HG03175 (cell line): Measurements from ENCODE around the gene AFF1.

Experiments used
- ATAC-seq: cut with Tn5 transposase; IDR thresholded peaks from one replicate; pipeline ENCODE4 v1.9.1; 2021; ENCODE audit warnings: mild to moderate bottlenecking, moderate library complexity; ENCODE audit not compliant: unreplicated experiment

AFF1 gene

DNA sequence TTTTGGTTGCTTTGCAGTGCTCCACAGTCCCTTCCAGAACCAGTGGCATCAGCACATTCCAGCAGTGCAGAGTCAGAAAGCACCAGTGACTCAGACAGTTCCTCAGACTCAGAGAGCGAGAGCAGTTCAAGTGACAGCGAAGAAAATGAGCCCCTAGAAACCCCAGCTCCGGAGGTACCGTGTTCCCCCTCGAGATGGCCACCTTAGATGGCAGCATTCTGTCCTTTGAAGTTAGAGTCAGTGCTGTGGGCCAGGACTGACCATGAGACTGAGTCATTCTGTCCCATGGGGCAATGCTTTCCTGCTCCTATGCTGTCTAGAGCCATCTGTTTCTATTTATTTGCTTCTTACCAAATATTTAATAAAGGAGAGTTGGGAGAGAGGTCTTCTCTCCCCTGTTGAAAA is 173.3 kb downstream of the AFF1 start:
- ATAC-seq: no peak

DNA sequence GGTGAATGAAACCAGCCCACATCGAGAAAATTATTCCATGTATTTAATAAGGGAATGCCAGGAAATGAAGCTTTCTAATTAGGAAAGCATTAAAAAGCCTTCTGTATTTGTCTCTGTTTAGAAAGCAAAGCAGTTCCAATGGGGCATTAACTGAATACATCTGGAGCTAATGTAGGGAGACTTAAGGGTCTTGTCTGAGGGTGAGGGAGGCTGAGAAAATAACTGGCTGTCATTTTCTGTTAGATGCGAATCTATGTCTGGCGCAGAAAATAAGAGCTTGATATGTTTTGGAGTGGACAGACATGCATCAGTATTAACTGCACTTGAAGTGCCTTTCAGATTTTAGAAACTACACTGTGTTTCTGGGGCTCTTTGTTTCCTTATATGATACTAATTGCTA is 174.3 kb downstream of the AFF1 start:
- no peak for ATAC-seq

DNA sequence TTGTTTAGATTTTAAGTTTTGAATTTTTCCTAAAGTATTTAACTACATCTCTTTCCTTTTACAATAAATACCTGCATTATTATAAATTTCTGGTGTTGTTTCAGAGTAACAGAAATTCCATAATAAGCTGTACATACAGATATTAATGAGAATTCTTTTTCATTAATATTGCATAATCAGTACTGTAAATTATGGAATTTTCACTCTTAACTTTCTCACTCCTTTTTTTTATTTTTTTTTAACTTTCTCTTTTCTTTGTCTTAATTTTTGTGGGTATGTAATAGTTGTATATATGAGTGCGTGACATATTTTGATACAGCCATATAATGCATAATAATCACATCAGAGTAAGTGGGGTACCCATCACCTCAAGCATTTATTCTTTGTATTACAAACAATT is 175.1 kb downstream of the AFF1 start:
- ATAC-seq: no peak

DNA sequence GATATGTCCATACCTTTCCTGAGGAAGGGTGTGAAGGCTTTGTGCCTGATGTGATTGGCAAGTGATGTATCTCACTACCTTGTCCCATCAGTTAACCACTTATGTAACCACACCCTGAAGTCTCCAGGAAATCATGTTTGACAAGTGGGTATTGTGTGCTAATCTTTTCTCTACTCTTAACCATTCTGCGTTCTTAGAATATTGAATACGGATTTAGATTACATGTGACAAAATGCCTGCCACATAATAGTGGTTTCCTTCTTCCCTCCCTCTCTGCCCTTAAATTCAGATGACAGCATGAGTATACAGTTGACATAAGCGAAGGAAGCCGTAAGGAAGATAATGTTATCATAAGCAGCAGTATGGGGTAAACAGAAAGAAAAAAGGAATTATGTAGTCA is 177.3 kb downstream of the AFF1 start:
- ATAC-seq: no peak

DNA sequence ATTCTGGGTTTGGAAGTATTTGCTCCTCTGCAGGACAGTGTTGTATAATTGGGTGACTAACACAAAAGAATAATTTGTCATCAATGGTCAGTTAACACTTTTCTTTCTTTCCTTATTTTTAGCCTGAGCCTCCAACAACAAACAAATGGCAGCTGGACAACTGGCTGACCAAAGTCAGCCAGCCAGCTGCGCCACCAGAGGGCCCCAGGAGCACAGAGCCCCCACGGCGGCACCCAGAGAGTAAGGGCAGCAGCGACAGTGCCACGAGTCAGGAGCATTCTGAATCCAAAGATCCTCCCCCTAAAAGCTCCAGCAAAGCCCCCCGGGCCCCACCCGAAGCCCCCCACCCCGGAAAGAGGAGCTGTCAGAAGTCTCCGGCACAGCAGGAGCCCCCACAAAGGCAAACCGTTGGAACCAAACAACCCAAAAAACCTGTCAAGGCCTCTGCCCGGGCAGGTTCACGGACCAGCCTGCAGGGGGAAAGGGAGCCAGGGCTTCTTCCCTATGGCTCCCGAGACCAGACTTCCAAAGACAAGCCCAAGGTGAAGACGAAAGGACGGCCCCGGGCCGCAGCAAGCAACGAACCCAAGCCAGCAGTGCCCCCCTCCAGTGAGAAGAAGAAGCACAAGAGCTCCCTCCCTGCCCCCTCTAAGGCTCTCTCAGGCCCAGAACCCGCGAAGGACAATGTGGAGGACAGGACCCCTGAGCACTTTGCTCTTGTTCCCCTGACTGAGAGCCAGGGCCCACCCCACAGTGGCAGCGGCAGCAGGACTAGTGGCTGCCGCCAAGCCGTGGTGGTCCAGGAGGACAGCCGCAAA is 179.6 kb downstream of the AFF1 start:
- no peak for ATAC-seq

DNA sequence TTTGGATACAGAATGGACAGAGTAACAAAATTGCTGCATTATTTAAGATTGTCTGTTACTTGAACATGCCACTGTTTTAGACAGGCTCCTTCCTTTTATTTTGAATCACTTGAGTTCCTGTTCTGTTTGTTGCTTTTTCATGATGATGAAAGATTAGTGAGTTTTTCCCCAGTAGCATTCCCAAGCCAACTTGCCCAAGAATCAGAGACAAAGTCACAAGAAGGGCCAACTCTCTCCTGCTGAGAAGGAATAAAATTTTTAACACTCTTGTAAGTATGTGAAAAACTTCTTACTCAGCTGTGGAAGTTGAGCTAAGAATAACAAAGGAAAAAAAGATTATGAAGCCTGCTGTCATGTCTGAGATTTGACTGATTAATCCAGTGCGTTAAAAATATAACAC is 181.4 kb downstream of the AFF1 start:
- ATAC-seq: no peak

DNA sequence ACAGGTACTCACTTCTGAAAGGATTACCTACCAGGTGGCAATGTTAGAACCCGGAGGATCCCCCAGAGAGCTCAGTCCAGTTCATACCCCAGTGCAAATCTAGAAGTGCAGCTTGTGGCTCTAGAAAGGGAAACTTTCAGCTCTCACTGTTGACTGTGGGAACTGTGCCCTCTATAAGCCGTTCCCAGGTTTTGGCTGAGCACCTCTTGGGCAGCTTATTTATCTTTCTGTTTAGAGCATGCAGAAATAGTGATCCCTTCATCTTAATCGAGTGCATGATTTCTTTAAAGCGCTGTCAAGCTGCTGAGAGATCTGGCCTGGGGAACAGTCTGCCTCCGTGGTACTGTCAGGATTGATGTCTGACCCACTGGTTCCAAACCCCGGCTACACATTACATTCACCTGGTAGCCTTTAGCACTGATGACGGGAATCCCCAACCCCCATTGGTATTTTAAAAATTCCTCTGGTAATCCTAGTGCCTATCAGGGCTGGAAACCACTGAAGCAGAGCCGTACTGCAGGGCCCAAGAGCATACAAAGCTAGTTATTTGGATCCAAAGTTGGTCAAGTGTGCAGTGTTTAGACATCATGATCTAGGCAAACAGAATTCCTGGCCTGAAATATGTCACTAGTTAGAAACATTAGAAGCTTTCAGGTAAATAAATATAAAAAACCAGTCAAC is 182.4 kb downstream of the AFF1 start:
- ATAC-seq: no peak

DNA sequence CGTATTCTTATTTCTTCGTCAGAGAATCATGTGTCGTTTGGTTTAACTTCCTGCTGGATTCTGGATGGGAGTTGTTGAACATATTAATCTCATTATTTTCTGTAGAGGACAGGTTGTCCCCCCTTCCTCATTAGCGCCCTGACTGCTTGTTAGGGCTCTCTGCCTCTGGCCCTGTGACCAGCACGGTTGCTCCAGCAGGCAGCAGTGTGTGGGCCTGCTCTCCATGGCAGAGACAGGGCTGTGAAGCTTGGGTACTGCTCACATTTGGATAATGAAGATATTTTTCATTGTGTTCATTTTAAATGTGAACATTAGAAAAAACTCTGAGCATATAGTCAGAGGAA is 182.9 kb downstream of the AFF1 start:
- ATAC-seq: no peak

DNA sequence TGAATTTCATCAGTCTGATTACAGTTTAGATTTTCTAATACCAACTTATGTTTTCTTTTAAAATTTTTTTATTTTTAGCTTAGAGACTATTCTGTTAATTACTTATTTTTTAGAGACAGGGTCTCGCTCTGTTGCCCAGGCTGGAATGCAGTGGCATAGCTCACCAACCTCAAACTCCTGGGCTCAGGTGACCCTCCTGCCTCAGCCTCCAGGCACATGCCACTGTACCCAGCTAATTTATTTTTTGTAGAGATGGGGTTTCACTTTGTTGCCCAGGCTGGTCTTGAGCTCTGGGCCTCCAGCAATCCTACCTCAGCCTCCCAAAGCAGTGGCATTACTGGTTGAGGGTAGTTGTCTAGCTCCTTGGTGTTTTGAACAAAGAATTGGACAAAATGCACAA is 183.6 kb downstream of the AFF1 start:
- no peak for ATAC-seq

DNA sequence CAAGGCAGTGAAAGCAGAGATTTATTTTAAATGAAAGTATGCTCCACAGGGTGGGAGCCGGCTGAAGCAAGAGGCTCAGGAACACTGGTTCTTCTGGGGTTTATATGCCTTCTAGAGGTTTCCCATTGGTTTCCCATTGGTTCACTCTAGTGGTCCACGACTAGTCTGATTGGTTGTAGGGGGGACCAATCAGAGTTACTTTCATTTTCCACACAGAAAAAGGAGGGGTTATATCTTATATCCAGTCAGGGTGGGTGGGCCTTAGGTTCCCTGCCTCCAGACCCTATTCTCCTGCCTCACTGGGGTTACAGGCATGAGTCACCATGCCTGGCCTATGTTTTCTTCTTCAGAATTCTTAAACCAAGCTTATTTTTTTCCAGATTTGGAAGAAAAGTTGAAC is 184.0 kb downstream of the AFF1 start:
- ATAC-seq: no peak

DNA sequence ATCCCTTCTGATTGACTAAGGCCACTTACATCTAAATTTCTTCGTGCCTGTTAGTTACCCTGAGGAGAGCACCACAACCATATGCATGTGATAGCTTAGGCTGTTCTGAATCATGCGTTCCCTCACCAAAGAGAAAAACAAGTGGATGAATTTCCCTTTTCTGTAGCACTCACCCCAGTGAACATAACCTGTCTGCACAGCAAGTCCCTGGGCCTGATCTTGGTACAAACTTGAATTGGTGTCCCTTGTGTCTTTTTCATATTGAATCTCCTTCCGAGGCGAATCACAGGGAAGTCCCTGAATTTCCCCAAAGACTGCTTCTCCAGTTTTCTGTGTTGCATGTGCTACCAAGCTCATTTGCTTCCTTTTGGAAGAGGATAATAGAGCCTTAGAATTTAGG is 185.2 kb downstream of the AFF1 start:
- no peak for ATAC-seq

DNA sequence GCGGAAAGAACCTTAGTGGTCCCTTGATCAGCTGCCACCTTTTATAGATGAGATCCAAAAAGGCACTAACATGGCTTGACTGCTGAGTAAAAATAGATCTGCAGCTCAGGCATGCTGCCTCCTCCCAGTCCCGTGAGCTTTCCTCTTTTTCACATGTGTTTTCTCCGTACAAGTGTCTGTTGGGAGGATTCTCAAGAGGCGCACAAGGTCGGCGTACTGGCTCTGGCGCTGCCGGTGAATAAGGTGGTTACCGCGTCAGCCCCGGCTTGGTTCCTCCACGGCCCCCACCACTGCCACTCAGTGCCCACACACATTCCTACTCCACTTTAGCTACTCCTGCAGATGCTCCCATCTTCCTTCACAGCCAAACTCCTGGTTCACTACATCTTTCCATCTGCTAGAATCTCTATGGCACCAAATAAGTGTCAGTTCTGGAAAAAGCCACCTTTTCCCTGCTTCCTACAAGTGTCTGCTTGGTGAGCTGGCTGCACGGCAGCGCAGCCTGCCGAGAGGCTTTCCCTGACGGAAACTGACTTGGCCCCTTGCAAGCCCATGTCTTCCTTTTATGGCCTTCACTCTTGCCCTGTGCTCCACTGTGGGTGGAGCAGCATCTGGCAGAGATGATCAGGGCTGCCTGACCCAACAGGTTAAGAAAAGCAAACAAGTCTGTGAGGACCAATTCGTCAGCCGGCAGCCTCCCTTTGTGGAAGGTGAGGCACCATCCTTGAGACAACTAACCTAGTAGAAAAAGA is 185.8 kb downstream of the AFF1 start:
- ATAC-seq: no peak

DNA sequence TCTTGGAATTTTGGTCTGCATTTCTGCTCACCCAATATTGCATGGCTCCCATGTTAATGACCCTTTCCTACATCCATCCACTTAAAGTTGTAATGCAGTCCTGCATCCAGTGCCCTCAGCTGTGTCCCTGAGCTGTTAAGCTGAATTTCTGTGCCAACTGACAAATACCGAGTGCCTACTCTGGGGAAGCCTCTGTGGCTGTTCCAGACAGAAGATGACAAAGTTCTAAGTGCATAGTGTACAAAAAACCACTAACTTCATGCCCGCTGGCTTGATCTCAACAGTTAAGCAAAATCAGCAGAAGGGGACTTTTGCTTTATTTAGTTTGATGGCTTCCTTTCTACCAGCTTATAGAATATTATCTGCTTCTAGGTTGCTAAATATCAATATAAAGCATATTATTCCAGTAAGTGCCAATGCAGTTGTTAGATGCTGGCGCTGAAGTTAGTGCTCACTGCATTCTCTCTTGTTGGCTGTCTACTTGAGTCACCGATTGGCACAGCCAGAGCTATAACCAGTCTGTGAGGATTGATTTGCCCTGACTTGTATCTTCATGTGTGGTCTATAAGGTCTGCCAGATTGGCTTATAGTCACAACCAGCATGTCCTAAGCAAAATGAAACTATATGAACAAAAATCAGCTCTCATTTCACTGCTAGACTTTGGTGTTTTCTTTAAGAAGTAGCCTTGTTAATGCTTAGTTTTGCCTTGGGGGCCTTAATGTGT is 186.7 kb downstream of the AFF1 start:
- no peak for ATAC-seq

DNA sequence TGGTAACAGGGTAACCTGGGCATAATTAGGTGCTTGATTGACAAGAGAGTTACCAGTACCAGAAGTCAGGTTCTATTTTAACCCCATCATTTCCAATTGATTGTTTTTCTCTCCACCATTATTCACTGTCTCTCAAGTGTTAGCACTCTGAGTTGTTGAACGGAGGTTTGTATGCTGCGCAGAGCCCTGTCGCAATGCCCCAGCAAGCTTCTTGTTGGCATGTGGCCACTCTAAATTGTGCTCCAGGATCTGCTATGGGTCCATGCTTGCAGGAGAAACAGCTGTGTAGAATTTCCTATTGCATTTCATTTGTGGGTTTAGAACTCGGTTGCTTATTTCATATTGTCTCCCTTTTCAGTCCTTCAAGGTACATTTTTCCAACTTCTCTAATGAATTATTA is 187.4 kb downstream of the AFF1 start:
- ATAC-seq: no peak

DNA sequence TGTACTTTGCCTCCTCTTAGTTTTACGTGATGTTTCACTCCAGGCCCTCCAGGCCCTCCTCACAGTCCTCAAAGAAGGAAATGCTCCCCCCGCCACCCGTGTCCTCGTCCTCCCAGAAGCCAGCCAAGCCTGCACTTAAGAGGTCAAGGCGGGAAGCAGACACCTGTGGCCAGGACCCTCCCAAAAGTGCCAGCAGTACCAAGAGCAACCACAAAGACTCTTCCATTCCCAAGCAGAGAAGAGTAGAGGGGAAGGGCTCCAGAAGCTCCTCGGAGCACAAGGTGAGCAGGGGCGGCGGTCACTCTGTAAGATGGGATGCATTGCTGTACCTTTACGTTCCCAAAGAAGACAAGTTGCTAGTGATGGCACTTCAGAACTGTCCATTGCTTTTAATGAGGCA is 191.2 kb downstream of the AFF1 start:
- no peak for ATAC-seq

DNA sequence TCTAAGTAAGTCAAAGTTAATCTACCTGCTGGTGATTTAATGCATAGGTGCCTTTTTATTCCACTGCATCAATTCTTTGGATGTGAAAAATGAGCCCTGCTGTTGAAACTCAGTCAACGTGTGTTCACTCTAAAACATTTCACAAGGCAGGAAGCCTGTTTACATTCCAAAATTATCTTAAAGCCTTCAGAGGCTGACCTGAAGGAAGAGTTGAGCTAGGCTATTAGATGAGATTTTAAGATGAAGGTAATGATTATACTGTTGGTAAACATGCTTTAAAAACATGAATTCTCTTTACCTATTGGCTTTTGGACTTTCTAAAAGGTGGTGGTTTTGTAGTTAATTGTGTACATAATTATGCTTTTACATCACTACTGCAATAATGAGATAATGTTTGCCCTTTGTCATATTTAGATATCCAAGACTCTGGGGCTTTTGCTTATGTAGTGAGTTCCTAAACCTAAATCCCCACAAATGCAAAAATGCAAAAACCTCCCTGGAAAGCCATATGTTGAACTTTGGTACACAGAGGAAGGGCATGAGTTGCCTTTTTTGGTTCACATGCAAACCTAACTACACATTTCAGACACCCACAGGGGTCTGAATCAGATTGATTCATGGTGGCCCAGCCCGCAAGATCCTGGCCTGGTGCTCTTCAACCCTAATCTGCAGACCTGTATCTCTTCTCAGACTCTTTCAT is 193.3 kb downstream of the AFF1 start:
- ATAC-seq: no peak

DNA sequence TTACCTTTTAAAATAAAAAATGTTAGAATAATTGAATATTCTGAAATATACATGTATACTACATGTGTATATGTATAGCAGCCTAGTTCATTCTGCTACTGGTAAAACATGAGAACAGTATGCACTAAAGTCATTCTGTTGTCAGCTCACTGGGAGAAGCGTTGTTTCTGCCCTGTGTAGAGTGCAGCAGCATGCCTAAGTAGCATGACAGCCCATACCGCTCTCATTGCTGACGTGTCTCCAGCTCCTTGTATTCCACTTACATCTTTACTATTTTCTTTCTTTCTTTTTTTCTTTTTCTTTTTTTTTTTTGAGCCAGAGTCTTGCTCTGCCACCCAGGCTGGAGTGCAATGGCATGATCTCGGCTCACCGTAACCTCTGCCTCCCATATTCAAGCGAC is 194.9 kb downstream of the AFF1 start:
- no peak for ATAC-seq

DNA sequence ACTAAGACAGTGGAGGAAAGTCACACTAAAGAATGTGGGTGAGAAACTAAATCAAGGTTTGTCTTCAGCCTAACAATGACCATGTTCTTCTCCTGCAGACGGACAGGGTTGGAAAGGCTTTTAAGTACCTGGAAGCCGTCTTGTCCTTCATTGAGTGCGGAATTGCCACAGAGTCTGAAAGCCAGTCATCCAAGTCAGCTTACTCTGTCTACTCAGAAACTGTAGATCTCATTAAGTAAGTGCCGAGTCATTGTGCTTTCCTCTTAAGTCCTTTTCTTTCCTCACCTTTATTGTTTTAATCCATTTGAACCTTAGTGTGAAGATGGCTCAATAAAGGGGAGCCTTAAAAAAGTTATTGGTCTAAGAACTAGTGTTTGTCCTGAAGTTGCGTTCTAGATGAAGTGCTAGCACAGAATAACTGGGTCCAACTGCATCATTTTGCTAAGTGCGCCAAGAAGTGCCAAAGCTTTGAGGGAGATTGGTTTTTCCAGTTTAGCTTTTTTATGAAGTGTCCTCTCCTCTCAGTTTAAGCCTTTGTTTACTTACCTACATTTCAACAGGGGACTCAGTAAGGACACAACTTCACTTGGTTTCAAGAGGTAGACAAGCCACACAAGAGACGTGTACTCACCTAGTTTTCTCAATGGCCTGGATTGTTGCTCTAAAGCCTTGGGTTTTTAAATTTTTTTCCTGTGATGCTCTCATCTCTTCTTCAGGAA is 196.3 kb downstream of the AFF1 start:
- no peak for ATAC-seq

DNA sequence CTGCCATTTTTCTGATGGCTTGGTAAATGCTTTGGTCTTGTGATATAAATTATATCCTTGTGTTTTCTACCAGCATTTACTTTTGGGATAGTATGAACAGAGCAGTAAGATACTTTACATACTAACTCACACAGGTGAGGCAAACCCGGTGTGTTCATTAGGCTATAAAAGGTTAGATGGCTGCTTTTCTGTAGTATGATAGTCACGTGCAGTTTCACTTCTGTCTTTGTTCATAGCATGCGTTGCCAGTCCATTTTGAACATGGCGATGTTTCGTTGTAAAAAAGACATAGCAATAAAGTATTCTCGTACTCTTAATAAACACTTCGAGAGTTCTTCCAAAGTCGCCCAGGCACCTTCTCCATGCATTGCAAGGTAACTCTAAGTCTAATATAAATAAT is 197.2 kb downstream of the AFF1 start:
- no peak for ATAC-seq

DNA sequence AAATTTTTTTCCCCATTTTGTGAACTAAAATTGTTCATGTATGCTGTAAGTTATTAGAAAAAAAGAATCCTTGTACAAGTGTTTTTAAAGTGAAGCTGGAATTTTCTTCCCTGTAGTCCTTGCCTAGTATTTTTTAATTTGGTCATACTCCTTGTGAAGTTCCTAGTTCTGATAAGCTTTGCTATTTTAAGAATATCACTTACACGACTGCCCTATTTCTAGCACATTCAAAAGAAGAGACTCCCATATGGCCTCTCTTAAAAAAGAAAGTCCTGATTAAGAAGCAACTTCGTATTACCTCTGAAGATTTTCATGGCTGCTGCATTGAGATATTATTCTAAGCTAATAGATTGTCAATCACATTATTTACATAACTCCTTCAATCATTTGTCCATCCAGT is 198.4 kb downstream of the AFF1 start:
- ATAC-seq: no peak
